GM12801 (cell line): Measurements from ENCODE around the gene ZNF593OS.

Experiments used
- CTCF ChIP-seq: IDR thresholded peaks from one replicate; pipeline ENCODE4 v1.5.1; 2011; ENCODE audit warnings: control low read depth; ENCODE audit not compliant: insufficient read length; ENCODE audit errors: extremely low read depth

The ZNF593OS gene

GRCh38 chr1:26142159-26142558, 29.5 kb downstream of the ZNF593OS start:
- TF ChIP-seq CTCF, result no peak

- TF ChIP-seq CTCF, result no peak
Observed at GRCh38 chr1:26138974-26139558, 32.6 kb downstream of the ZNF593OS start.

- TF ChIP-seq CTCF, result no peak
Observed at GRCh38 chr1:26134466-26134865, 37.2 kb downstream of the ZNF593OS start.

- TF ChIP-seq CTCF, result no peak
Observed at GRCh38 chr1:26132834-26133167, 38.8 kb downstream of the ZNF593OS start.

- TF ChIP-seq CTCF, result no peak
Observed at GRCh38 chr1:26132128-26132833, 39.4 kb downstream of the ZNF593OS start.

GRCh38 chr1:26130695-26131094, 40.9 kb downstream of the ZNF593OS start:
- no peak for TF ChIP-seq CTCF

- no peak for TF ChIP-seq CTCF
Observed at GRCh38 chr1:26129778-26130177, 41.9 kb downstream of the ZNF593OS start.
